Measurements from ENCODE around the gene APEH. TPM values are rescaled to one million over a fixed set of nuclear protein-coding genes. Genes with fewer than 3 reads are reported as not detected.

Gene APEH
- total RNA-seq, 1 donor from 2014 or later = 163 TPM

GRCh38 chr3:49721596-49721895, 47.4 kb downstream of the APEH start:
- TF ChIP-seq CTCF (IDR thresholded peaks at IDR 0.05; ENCODE audit: insufficient read depth, low read length, severe bottlenecking) = no peak
- Histone ChIP-seq H3K27me3 (ENCODE audit: control insufficient read depth, insufficient read depth, low read length) (no peaks in the 10 kb centered on the region), H3K36me3 (ENCODE audit: control insufficient read depth, insufficient read depth, low read length) (peaks cover 14% of the 10 kb centered on the region), H3K4me3 (ENCODE audit: low read depth, low read length) (no peak overlapping the region)
- FAIRE-seq (no peak), DNase-seq (ENCODE audit: low read depth) (no peak)

DNA sequence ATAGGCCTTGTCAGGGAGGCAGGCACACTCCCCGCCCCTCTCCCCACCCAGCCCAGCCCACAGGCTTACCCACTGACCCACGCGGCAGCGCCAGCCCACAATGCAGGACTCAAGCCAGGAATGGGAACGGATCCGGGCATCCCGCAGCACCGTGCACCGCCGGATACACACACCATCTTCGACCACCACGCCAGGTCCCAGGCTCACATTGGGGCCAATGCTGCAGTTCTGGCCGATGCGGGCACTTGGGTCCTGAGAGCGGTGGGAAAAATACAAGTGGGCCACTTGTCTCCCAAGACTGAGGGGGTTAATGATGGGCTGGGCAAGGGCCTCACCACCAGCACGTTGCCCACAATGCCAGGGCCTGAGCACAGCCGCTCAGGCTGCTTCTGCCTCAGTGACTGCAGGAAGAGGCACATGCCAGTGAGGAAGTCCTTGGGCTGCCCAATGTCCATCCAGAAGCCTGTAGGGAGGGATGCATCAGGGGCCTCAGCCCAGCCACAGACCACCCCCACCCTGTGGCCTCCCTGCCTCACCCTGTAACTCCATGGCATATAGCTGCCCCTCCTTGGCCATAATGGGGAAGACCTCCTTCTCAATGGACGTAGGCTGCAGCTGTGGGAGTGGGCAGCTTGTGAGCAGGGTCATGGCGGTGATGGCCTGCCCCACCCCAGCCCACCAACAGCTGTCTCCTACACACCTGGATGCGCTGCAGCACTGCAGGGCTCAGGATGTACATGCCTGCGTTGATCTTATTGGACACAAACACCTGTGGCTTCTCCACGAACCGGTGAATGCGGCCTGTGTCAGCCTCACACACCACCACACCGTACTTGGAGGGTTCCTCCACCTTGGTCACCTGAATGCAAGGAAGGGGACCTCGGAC, 48.0 kb downstream of the APEH start:
- Histone ChIP-seq H3K27me3 (ENCODE audit: control insufficient read depth, insufficient read depth, low read length) (no peaks in the 10 kb centered on the region), H3K4me3 (ENCODE audit: low read depth, low read length) (no peak overlapping the region), H3K36me3 (ENCODE audit: control insufficient read depth, insufficient read depth, low read length) (peaks cover 14% of the 10 kb centered on the region)
- FAIRE-seq (peak; percentile 32), DNase-seq (ENCODE audit: low read depth) (no peak)
- no peak for TF ChIP-seq CTCF (IDR thresholded peaks at IDR 0.05; ENCODE audit: insufficient read depth, low read length, severe bottlenecking)

- FAIRE-seq (no peak), DNase-seq (ENCODE audit: low read depth) (no peak)
- Histone ChIP-seq H3K36me3 (ENCODE audit: control insufficient read depth, insufficient read depth, low read length) (peaks cover 15% of the 10 kb centered on the region), H3K27me3 (ENCODE audit: control insufficient read depth, insufficient read depth, low read length) (no peaks in the 10 kb centered on the region), H3K4me3 (ENCODE audit: low read depth, low read length) (peak overlapping the region; percentile 86)
- TF ChIP-seq CTCF (IDR thresholded peaks at IDR 0.05; ENCODE audit: insufficient read depth, low read length, severe bottlenecking) = no peak
These were observed 48.7 kb downstream of the APEH start for GRCh38 chr3:49722896-49723295.

- no peak for FAIRE-seq
- no peak for TF ChIP-seq CTCF (IDR thresholded peaks at IDR 0.05; ENCODE audit: insufficient read depth, low read length, severe bottlenecking)
- Histone ChIP-seq H3K4me3 (ENCODE audit: low read depth, low read length) (peak overlapping the region; percentile 86), H3K36me3 (ENCODE audit: control insufficient read depth, insufficient read depth, low read length) (peaks cover 16% of the 10 kb centered on the region), H3K27me3 (ENCODE audit: control insufficient read depth, insufficient read depth, low read length) (no peaks in the 10 kb centered on the region)
- peak; percentile 55 for DNase-seq (ENCODE audit: low read depth)
These were observed 49.1 kb downstream of the APEH start for GRCh38 chr3:49723296-49723627.

GRCh38 chr3:49723628-49724551, 49.7 kb downstream of the APEH start, which contains the start of gene GMPPB:
TSS of gene GMPPB (minus strand) at chr3:49723951. CDS start at chr3:49723726, 225 bp downstream.
- Histone ChIP-seq H3K36me3 (ENCODE audit: control insufficient read depth, insufficient read depth, low read length) (peaks cover 16% of the 10 kb centered on the region), H3K27me3 (ENCODE audit: control insufficient read depth, insufficient read depth, low read length) (no peaks in the 10 kb centered on the region), H3K4me3 (ENCODE audit: low read depth, low read length) (peak within 1 kb of the TSS; percentile 86)
- no peak for TF ChIP-seq CTCF (IDR thresholded peaks at IDR 0.05; ENCODE audit: insufficient read depth, low read length, severe bottlenecking)
- FAIRE-seq = no peak
- peak; percentile 88 for DNase-seq (ENCODE audit: low read depth)

All from bronchial epithelial cell (primary cell).